NT2/D1 (cell line): ENCODE measurements around the gene ITGAE.
A peak's percentile ranks its signal among the peaks of the same experiment; 100 is the strongest.

Source experiments
- DNase-seq: peaks from one replicate; pipeline ENCODE4 v3.0.0-alpha.2; 2011; ENCODE audit warnings: low read depth, low spot score
- H3K27me3 ChIP-seq: 2 replicates; pipeline ENCODE4 v1.6.0; 2011; ENCODE audit warnings: mild to moderate bottlenecking; ENCODE audit not compliant: insufficient read length, insufficient read depth
- H3K36me3 ChIP-seq: 2 replicates; pipeline ENCODE4 v1.6.1; 2011; ENCODE audit warnings: mild to moderate bottlenecking, low read length, mixed read lengths; ENCODE audit not compliant: insufficient read depth, insufficient read length
- H3K4me1 ChIP-seq: 2 replicates; pipeline ENCODE4 v1.5.1; 2011; ENCODE audit not compliant: insufficient read depth, insufficient read length
- H3K4me3 ChIP-seq: 2 replicates; pipeline ENCODE4 v1.5.1; 2011; ENCODE audit warnings: low read depth; ENCODE audit not compliant: insufficient read length
- H3K9ac ChIP-seq: 2 replicates; pipeline ENCODE4 v1.6.0; 2011; ENCODE audit warnings: low read depth; ENCODE audit not compliant: insufficient read length
- H3K9me3 ChIP-seq: 2 replicates; pipeline ENCODE4 v1.5.1; 2011; ENCODE audit warnings: mild to moderate bottlenecking, low read length; ENCODE audit not compliant: insufficient read depth
- SUZ12 ChIP-seq: IDR thresholded peaks from 2 replicates; pipeline ENCODE4 v1.6.1; 2011; ENCODE audit not compliant: insufficient read length, insufficient read depth; ENCODE audit errors: extremely low read depth
- YY1 ChIP-seq: IDR thresholded peaks from 2 replicates; pipeline ENCODE4 v1.6.1; 2011; ENCODE audit not compliant: insufficient read length, insufficient read depth
- ZNF274 ChIP-seq: IDR thresholded peaks from 2 replicates; pipeline ENCODE4 v1.6.1; 2011; ENCODE audit warnings: mild to moderate bottlenecking, low read depth, low read length

Gene ITGAE

DNA sequence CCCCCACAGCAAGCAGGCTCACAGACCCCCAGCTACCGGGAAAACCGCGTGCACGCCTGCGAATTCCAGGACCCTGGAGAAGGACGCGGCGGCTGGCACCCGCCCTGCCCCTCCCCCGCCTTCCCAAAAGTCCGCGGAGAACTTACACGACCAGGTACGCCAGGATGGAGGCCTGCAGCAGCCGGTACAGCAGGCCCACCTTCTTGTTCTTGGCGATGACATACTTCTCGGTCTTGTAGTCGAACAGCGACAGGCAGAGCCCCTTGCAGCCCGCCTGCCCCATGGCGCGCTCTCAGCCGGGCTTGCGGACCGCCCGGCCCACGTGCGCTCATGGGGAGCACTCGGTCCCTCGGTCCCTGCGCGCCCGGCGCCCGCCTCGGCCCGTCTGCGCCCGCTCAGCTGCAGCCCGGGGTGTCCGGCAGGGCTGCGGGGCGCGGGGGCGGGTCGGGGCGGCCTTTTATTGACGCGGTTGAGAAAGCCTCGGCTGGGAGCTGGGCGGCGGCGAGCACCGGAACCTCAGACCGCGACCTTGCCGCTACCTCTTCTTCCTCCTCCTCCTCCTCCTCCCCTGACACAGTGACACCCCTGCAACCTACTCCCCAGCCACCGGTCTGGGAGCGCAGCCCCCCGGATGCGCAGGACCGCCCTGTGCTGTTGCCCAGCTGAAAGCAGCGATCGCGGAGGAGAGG lies 105.1 kb downstream of the ITGAE start, which contains the start of gene P2RX5:
Gene P2RX5 (minus strand): TSS at position 433 of the 689 bp plus-strand sequence. CDS start 150 bp downstream, at position 283.
- Histone ChIP-seq H3K4me3 (peak within 1 kb of the TSS; percentile 49), H3K27me3 (peaks cover 37% of the 10 kb centered on the region), H3K9me3 (no peaks in the 10 kb centered on the region), H3K36me3 (no peaks in the 10 kb centered on the region), H3K9ac (peak within 1 kb of the TSS; percentile 56), H3K4me1 (no peaks in the 10 kb centered on the region)
- no peak for DNase-seq
- no peak for TF ChIP-seq ZNF274
- TF ChIP-seq SUZ12: no peak
- no peak for TF ChIP-seq YY1

DNA sequence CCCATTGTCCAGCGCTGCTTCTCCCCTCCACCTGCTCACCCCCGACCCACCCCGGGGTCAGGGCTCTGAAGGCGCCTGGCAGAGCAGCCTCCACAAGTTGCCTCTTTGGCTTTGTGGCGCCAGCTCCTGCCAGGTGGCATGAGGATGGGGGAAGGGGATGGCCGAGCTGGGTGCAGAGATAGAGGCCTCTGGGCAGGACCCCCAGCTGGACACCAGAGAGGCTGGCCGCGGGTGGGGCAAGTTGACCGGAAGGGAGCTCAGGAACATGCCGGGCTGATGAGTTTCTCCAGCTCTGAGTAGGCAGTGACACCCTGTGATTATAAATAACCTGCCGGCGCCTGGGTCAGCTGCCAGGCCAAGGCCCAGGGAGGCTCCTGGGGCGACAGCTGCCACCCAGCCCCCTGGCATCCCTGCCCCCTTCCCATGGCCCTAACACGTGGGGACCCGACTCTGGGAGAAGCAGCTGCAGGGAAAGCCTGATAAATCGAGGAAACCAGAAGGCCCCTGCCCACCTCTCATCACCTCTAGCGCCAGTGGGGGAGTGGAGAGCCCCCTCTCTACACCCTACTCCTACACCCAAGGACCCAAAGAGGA lies 105.8 kb downstream of the ITGAE start:
- no peaks in the 10 kb centered on the region for H3K36me3 ChIP-seq
- H3K4me1 ChIP-seq: peaks cover 2% of the 10 kb centered on the region
- peaks cover 37% of the 10 kb centered on the region for H3K27me3 ChIP-seq
- H3K9me3 ChIP-seq: no peaks in the 10 kb centered on the region
- TF ChIP-seq SUZ12: no peak
- TF ChIP-seq YY1: no peak
- no peak for TF ChIP-seq ZNF274
- peak overlapping the region; percentile 56 for H3K9ac ChIP-seq
- H3K4me3 ChIP-seq: peak overlapping the region; percentile 49
- no peak for DNase-seq

DNA sequence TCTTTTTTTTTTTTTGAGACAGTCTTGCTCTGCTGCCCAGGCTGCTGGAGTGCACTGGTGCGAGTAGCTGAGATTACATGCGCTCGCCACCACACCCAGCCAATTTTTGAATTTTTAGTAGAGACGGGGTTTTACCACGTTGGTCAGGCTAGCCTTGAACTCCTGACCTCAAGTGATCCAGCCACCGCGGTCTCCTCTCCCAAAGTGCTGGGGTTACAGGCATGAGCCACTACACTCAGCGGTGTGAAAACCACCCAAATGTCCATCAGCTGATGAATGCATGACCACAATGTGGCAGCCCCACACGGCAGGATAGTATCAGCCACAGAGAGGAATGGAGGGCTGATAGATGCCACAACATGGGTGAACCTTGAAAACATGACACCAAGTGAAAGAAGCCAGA lies 107.2 kb downstream of the ITGAE start:
- Histone ChIP-seq H3K9me3 (no peaks in the 10 kb centered on the region), H3K4me1 (peaks cover 8% of the 10 kb centered on the region), H3K27me3 (peaks cover 37% of the 10 kb centered on the region), H3K4me3 (no peak overlapping the region), H3K9ac (no peak overlapping the region), H3K36me3 (no peaks in the 10 kb centered on the region)
- no peak for DNase-seq
- no peak for TF ChIP-seq YY1
- TF ChIP-seq ZNF274: no peak
- TF ChIP-seq SUZ12: no peak

DNA sequence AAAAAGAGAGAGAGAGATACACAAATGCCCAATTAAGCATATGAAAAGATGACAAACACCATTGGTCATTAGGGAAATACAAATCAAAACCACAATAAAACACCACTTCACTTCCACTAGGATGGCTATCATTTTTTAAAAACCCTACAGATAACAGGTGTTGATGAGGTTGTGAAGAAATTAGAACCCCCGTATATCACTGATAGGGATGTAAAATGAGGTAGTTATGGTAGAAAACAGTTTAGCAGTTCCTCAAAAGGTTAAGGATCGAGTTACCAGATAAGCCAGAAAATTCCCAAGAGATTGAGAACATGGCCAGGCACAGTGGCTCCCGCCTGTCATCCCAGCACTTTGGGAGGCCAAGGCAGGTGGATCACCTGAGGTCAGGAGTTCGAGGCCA lies 107.8 kb downstream of the ITGAE start:
- no peak for DNase-seq
- no peaks in the 10 kb centered on the region for H3K36me3 ChIP-seq
- H3K9ac ChIP-seq: no peak overlapping the region
- peaks cover 15% of the 10 kb centered on the region for H3K4me1 ChIP-seq
- peaks cover 37% of the 10 kb centered on the region for H3K27me3 ChIP-seq
- TF ChIP-seq YY1 (no peak), SUZ12 (no peak), ZNF274 (no peak)
- H3K9me3 ChIP-seq: no peaks in the 10 kb centered on the region
- no peak overlapping the region for H3K4me3 ChIP-seq

DNA sequence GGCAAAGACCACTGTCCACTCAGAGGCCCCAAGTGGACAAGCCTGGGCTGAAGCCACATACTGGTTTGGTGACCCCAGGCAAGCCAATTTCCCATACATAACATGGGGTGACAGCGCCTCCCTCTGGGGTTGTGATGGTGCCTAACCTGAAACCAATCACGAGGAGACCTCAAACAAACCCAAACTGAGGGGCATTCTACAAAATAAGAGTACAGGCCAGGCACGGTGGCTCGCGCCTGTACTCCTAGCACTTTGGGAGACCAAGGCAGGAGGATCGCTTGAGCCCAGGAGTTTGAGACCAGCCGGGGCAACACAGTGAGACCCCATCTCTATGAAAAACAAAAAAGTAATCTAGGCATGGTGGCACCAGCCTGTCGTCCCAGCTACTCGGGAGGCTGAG lies 108.6 kb downstream of the ITGAE start:
- Histone ChIP-seq H3K9ac (no peak overlapping the region), H3K9me3 (no peaks in the 10 kb centered on the region), H3K36me3 (no peaks in the 10 kb centered on the region), H3K27me3 (peaks cover 35% of the 10 kb centered on the region), H3K4me1 (peaks cover 18% of the 10 kb centered on the region), H3K4me3 (no peak overlapping the region)
- TF ChIP-seq SUZ12 (no peak), YY1 (no peak), ZNF274 (no peak)
- no peak for DNase-seq

DNA sequence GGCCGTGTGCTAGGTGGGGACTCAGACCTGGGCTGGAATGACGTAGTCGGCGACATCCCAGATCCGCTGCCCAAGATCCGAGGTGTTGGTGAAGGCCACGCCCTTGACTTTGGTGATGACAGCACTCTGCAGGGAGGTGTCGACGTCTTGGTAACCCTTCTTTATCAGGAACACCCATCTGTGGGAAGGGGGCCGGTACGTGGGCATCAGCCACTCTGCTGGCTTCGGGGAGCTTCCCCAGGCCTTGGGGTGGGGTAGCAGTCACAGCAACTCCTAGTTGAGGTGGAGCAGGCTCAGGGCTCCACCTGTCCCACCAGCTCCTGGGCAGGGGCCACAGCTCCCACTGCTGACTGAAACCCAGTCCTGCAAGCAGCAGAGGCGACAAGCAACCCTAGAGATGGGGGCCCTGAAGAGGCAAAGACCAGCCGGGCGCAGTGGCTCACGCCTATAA lies 109.3 kb downstream of the ITGAE start:
- no peak overlapping the region for H3K9ac ChIP-seq
- peaks cover 18% of the 10 kb centered on the region for H3K4me1 ChIP-seq
- TF ChIP-seq SUZ12 (no peak), YY1 (no peak), ZNF274 (no peak)
- no peaks in the 10 kb centered on the region for H3K36me3 ChIP-seq
- no peak overlapping the region for H3K4me3 ChIP-seq
- H3K9me3 ChIP-seq: no peaks in the 10 kb centered on the region
- peaks cover 30% of the 10 kb centered on the region for H3K27me3 ChIP-seq
- DNase-seq: no peak

DNA sequence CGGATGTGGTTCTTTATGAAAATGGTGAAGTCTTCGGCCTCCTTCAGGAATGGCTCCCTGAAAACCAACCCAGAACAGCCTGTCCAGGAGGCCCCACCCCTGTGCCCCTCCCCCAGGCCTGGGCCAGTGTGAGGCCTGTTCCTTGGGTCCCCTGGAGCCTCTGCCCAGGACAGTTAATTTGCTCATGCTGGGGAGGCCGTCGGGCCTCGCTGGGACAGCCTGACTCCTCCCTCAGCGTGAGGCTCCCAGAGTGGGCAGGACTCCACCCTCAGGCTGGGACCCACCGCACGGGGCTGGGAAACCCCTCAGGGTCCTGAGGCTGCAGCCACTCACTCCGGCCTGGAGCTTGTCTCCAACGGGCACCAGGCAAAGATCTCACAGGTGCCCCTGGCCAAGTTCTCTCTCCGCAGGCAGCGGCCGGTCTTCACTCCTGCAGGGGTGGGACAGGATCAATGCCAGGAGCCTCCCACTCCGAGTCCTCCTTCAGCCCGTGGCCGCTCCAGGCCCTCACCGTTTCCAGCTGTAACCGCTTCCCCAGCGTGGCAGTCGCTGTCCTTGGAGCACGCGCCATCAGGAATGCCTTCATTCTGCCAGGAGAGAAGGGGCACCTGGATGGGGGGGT lies 110.8 kb downstream of the ITGAE start:
- Histone ChIP-seq H3K9ac (no peak overlapping the region), H3K4me1 (peaks cover 18% of the 10 kb centered on the region), H3K4me3 (no peak overlapping the region), H3K9me3 (no peaks in the 10 kb centered on the region), H3K36me3 (no peaks in the 10 kb centered on the region), H3K27me3 (peaks cover 16% of the 10 kb centered on the region)
- DNase-seq: no peak
- TF ChIP-seq YY1: no peak
- no peak for TF ChIP-seq SUZ12
- TF ChIP-seq ZNF274: no peak
